ENCODE measurements around the gene CCDC63.

DNA sequence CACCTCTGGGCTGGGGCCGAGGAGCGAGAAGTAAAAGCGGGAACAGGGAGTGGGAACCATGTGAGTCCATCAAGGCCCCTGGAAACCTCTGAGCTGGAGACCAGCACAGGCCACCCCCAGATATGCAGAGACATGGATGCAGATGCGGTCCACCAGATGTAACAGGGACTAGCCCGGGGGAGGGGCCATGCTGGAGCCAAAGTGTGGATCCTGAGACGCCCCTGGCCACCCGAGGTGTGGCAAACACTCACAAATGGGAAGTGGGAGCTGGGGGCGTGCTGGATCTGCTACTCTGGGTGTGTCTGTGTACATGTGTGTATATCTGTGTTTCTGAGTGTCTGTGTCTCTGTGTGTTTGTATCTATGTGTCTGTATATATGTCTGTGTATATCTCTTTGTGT, 60.8 kb downstream of the CCDC63 start:
- TF ChIP-seq, protein P1, sequence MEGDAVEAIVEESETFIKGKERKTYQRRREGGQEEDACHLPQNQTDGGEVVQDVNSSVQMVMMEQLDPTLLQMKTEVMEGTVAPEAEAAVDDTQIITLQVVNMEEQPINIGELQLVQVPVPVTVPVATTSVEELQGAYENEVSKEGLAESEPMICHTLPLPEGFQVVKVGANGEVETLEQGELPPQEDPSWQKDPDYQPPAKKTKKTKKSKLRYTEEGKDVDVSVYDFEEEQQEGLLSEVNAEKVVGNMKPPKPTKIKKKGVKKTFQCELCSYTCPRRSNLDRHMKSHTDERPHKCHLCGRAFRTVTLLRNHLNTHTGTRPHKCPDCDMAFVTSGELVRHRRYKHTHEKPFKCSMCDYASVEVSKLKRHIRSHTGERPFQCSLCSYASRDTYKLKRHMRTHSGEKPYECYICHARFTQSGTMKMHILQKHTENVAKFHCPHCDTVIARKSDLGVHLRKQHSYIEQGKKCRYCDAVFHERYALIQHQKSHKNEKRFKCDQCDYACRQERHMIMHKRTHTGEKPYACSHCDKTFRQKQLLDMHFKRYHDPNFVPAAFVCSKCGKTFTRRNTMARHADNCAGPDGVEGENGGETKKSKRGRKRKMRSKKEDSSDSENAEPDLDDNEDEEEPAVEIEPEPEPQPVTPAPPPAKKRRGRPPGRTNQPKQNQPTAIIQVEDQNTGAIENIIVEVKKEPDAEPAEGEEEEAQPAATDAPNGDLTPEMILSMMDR (IDR thresholded peaks at IDR 0.05; ENCODE audit: extremely low read depth in 1 of 2, insufficient read depth in 1 of 2, low read depth in 1 of 2, low read length in 2 of 2): no peak
- TF ChIP-seq GATA2 (IDR thresholded peaks at IDR 0.05; ENCODE audit: insufficient read depth, insufficient read length, low read depth, low read length) (no peak), POLR2AphosphoS5 (IDR thresholded peaks at IDR 0.05; ENCODE audit: insufficient read depth, low read depth, low read length) (no peak), POLR2A (IDR thresholded peaks at IDR 0.05; ENCODE audit: low read depth, low read length) (no peak), JUN (IDR thresholded peaks at IDR 0.05; ENCODE audit: borderline replicate concordance, insufficient read depth, insufficient read length, low read depth) (no peak), EZH2 (IDR thresholded peaks at IDR 0.05; ENCODE audit: borderline replicate concordance, low read depth, low read length, severe bottlenecking) (no peak)
- TF ChIP-seq, protein P2, sequence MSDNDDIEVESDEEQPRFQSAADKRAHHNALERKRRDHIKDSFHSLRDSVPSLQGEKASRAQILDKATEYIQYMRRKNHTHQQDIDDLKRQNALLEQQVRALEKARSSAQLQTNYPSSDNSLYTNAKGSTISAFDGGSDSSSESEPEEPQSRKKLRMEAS (IDR thresholded peaks at IDR 0.05; ENCODE audit: insufficient read depth, insufficient read length): no peak

All from endothelial cell of umbilical vein (primary cell).